Coronary artery (tissue), 2 donors: Measurements from ENCODE around the gene MOK.

ENCODE experiments used
- DNase-seq: peaks from one replicate; pipeline ENCODE4 v3.0.0-alpha.2; 2017; ENCODE audit warnings: low spot score
- H3K27ac ChIP-seq, 2 donors: fragments of 200-600 bp; sonication (generic); one replicate each; pipeline ENCODE4 v1.5.1; 2016 to 2019
- H3K4me3 ChIP-seq: fragments of 200-600 bp; sonication (generic); 2 replicates; pipeline ENCODE4 v1.5.1; 2016; ENCODE audit warnings: mild to moderate bottlenecking, moderate library complexity
- TF ChIP-seq, protein P1 (sequence below): fragments of 200-600 bp; sonication (generic); IDR thresholded peaks from one replicate; pipeline ENCODE4 v1.5.1; 2019; ENCODE audit warnings: antibody characterized with exemption

MOK gene

DNA sequence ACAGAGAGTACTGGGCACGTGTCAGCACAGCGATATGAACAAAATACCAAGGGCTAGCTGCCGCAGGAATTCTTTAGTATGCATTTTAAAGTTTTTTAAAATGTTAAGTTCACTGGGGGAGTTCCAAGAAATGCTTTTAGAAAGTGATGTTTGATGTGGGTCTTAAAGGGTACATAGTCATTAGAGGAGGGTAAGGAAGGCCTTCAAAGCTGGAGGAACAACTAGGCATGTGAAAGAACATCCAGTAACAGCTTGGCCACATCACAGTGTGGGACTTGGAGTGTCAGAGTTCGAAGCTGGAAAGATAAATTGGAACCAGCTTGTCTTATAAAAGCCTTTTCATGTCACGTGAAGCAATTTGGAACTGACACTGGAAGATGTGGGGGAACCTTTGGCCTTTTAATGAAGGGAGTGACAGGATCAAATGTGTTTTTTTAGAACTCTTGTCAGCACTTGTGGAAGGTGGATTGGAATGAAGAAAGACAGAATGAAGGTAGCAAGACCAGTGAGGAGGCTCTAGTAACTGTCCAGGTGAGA is 107.6 kb downstream of the MOK start:
- Histone ChIP-seq H3K4me3 (no peak overlapping the region), H3K27ac (no peak overlapping the region)
- TF ChIP-seq, protein P1, sequence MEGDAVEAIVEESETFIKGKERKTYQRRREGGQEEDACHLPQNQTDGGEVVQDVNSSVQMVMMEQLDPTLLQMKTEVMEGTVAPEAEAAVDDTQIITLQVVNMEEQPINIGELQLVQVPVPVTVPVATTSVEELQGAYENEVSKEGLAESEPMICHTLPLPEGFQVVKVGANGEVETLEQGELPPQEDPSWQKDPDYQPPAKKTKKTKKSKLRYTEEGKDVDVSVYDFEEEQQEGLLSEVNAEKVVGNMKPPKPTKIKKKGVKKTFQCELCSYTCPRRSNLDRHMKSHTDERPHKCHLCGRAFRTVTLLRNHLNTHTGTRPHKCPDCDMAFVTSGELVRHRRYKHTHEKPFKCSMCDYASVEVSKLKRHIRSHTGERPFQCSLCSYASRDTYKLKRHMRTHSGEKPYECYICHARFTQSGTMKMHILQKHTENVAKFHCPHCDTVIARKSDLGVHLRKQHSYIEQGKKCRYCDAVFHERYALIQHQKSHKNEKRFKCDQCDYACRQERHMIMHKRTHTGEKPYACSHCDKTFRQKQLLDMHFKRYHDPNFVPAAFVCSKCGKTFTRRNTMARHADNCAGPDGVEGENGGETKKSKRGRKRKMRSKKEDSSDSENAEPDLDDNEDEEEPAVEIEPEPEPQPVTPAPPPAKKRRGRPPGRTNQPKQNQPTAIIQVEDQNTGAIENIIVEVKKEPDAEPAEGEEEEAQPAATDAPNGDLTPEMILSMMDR = no peak
- no peak for DNase-seq

DNA sequence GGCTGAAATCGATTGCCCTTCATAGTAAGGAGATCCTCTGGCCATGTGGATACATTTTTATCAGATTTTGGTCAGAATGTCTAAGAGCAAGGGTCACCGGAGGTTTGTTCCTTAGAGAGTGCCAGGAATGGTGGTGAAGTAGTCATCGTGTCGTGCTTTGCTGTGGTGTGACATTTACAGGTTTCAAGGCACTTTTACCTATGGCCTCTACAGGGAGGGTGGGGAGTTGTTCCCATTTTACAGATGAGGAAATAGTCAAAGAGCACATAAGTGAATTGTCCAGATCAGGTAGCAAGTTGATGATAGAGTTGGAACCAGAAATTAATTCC is 108.1 kb downstream of the MOK start:
- Histone ChIP-seq H3K4me3 (no peak overlapping the region), H3K27ac (no peak overlapping the region)
- no peak for DNase-seq
- TF ChIP-seq, protein P1 = no peak

DNA sequence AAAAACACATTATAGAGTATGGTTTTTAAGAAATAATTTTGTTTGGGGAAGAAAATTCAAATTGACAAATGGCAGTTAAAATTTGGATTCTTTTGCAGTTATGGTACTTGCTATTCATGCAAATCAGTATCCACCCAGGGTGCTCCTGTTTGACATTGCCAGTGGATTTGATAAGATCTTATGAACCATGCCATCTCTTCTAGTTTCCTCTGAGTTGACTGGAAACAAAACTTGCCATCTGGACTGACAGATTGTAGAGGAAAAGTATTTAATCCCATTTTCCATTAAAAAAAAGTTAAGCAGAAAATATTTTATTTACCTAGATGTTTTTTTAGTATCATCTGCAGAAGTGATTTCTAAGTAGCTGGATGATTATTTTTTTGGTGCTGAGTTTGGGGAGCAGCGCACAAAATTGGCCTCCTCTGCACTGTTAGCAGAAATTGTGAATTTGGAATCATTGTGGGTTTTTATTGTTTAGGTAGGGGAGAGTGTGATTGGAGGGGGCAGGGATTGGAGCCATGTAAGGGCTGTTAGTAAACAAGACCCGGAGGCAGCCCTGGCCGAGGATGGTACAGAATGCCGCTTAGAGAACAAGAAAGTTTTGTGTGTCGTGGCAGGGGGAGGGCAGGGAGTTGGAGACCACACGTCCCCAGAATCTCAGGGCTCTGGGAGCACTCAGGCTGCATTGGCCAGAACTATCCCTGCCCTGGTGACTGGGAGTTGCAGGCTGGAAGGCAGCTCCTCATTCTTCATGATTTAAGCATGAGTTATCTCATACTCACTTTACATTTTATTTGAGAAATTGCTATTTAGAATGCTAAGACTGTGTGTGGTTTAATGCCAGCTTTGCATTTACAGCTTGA is 108.7 kb downstream of the MOK start:
- no peak overlapping the region for H3K27ac ChIP-seq
- no peak overlapping the region for H3K4me3 ChIP-seq
- TF ChIP-seq, protein P1 = no peak
- no peak for DNase-seq

- Histone ChIP-seq H3K27ac (no peak overlapping the region), H3K4me3 (no peak overlapping the region)
- DNase-seq = no peak
- TF ChIP-seq, protein P1 = no peak
Observed at GRCh38 chr14:102195446-102195845, 109.5 kb downstream of the MOK start.

GRCh38 chr14:102194856-102195255 is 110.1 kb downstream of the MOK start:
- no peak for DNase-seq
- Histone ChIP-seq H3K4me3 (no peak overlapping the region), H3K27ac (no peak overlapping the region)
- TF ChIP-seq, protein P1 = no peak

- Histone ChIP-seq H3K4me3 (no peak overlapping the region), H3K27ac (no peak overlapping the region)
- DNase-seq = no peak
- TF ChIP-seq, protein P1 = no peak
Observed at GRCh38 chr14:102192840-102193502, 112.0 kb downstream of the MOK start.
